ENCODE measurements around the gene ZNF804A. TPM values are rescaled to one million over a fixed set of nuclear protein-coding genes. Genes with fewer than 3 reads are reported as not detected.

ZNF804A gene
- total RNA-seq, 3 donors from 2014 or later = 0.14 to 0.70 TPM; not detected in 1

- DNase-seq = no peak
- intact Hi-C loops (cut with DNase I, micrococcal nuclease) = no loop called here
- Histone ChIP-seq H3K36me3 (ENCODE audit: low read depth) (no peaks in the 10 kb centered on the region), H3K4me1 (ENCODE audit: low read depth) (no peaks in the 10 kb centered on the region), H3K9me3 (no peaks in the 10 kb centered on the region), H3K4me3 (no peak overlapping the region)
- no peak for ATAC-seq
- TF ChIP-seq CTCF (IDR thresholded peaks at IDR 0.05) = no peak
Measured at GRCh38 chr2:184556639-184557038, 41.7 kb upstream of the ZNF804A start.

- intact Hi-C loops (cut with DNase I, micrococcal nuclease) = no loop called here
- TF ChIP-seq CTCF (IDR thresholded peaks at IDR 0.05) = no peak
- Histone ChIP-seq H3K4me1 (ENCODE audit: low read depth) (no peaks in the 10 kb centered on the region), H3K36me3 (ENCODE audit: low read depth) (no peaks in the 10 kb centered on the region), H3K4me3 (no peak overlapping the region), H3K9me3 (no peaks in the 10 kb centered on the region)
- ATAC-seq (no peak), DNase-seq (no peak)
Measured at GRCh38 chr2:184558713-184559464, 39.4 kb upstream of the ZNF804A start.

GRCh38 chr2:184560603-184561002 lies 37.7 kb upstream of the ZNF804A start:
- no peak for ATAC-seq
- DNase-seq = peak in 1 of 3 donors; percentile 35
- TF ChIP-seq CTCF (IDR thresholded peaks at IDR 0.05) = no peak
- no peaks in the 10 kb centered on the region for H3K4me1 ChIP-seq (ENCODE audit: low read depth)
- intact Hi-C loops (cut with DNase I, micrococcal nuclease) = no loop called here
- H3K4me3 ChIP-seq = no peak overlapping the region
- no peaks in the 10 kb centered on the region for H3K9me3 ChIP-seq
- H3K36me3 ChIP-seq (ENCODE audit: low read depth) = no peaks in the 10 kb centered on the region

DNA sequence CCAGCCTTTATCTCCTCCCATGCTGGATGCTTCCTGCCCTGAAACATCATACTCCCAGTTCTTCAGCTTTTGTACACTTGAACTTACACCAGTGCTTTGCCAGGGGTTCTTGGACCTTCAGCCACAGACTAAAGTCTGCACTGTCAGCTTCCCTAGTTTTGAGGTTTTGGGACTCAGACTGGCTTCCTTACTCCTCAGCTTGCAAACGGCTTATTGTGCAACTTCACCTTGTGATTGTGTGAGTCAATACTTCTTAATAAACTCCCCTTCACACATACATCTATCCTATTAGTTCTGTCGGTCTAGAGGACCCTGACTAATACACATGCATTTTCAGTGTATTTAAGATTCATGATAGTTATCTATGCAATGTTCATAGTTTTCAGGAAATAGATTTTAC lies 35.8 kb upstream of the ZNF804A start:
- intact Hi-C loops (cut with DNase I, micrococcal nuclease) = no loop called here
- Histone ChIP-seq H3K4me1 (ENCODE audit: low read depth) (no peaks in the 10 kb centered on the region), H3K9me3 (no peaks in the 10 kb centered on the region), H3K36me3 (ENCODE audit: low read depth) (no peaks in the 10 kb centered on the region), H3K4me3 (no peak overlapping the region)
- DNase-seq = peak in 1 of 3 donors; percentile 11
- TF ChIP-seq CTCF (IDR thresholded peaks at IDR 0.05) = no peak
- no peak for ATAC-seq

DNA sequence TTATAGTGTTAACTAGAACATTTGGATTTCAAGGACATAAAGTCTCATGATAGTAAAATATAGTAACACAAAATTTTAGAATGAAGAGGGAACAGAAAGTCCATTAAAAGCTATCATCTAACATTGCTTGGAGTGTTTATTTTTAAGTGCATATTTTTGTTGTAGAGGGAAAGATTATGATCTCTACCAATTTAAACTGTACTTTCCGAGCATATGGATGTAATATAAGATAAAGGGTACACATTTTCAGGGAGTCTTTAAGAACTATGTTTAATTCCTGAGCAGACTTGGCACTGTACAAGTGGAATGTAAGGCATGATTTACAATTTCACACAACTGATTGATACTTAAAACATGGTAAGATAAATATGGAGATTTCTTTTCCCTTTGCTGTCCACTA lies 34.2 kb upstream of the ZNF804A start:
- no peaks in the 10 kb centered on the region for H3K9me3 ChIP-seq

More for the DNA sequence above, 34.2 kb upstream of the ZNF804A start:
- no peaks in the 10 kb centered on the region for H3K4me1 ChIP-seq (ENCODE audit: low read depth)
- ATAC-seq (no peak), DNase-seq (no peak)
- H3K4me3 ChIP-seq = no peak overlapping the region
- TF ChIP-seq CTCF (IDR thresholded peaks at IDR 0.05) = no peak
- intact Hi-C loops (cut with DNase I, micrococcal nuclease) = no loop called here
- H3K36me3 ChIP-seq (ENCODE audit: low read depth) = no peaks in the 10 kb centered on the region

Data from mucosa of descending colon (tissue), 3 donors.